HG02973 (cell line): ENCODE data around the gene GNA14.
"Not testable (repeated sequence)": the region's sequence is repeated elsewhere in the genome, so short reads cannot be mapped to it uniquely, and the experiment has no call there.

Experiments used
- ATAC-seq: cut with Tn5 transposase; IDR thresholded peaks from one replicate; pipeline ENCODE4 v1.9.1; 2021; ENCODE audit warnings: moderate library complexity; ENCODE audit not compliant: unreplicated experiment

GNA14 gene

DNA sequence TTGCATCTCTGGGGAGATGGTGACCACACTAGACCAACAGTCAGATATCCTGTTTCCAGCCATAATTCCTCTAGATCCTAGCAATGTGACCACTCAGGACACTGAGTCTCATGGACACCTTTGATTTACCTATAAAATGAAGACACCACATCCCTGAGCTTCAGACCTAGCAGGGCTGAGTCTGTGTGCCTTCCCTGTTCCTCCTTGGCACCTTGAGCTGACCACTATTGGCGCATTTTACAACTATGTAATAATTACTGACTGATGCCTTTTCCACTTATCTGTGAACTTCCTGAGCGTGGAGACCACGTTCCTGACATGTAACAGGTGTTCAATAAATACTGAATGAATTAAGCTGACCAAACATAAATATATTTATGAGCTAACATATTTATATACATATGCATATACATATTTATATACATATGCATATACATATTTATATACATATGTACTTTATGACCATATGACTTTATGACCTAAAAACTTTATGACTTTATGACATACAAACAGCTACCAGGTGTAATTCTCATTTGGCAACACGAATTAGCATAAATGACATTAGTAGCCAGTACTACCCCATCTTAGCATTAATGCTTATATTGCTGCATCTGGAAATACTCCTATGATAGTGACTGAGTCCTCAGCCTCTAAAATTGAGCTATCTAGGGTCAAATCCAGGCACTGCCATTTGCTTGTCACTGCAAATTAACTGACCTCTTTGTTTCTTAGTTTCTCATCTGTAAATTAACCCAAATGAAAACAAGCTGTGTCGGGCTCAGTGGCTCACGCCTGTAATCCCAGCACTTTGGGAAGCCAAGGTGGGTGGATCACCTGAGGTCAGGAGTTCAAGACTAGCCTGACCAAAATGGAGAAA is 150.6 kb downstream of the GNA14 start:
- no peak for ATAC-seq

DNA sequence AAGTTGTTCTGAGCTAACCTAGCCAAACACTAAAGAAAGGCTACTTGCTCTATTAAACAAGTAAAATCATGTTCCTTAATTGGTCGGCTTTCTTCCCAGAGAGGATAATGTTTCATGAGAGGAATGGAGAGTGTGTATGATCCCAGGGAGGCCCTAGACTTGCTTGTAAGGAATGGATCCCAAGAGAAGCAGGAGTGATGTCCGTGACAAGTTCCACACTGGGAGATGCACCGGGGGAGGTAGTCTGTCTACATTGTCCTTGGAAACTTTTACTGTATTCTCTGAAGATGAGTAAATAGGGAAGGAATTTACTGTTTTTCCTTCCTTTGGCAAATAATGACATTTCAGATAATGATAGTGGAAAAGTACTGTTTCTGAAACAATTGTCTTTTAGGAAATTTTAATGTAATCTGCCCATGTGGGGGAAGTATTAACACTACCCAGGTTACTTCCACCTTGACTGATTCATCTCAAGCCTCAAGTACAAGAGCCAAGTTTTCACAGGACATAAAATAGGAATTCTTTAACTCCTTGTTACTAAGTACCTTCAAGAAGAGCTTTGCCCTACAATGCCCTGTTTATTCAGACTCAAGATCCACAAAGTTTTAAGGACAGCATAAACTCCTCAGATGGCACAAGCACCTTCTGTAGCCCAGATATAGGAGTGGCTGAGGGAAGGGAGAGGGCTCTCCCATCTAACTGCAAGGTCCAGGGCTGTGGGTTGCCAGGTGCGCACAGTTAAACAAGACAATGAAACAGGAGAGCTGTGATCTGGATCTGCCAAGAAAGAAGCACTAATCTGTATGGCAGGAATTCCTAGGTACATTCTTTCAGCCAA is 152.1 kb downstream of the GNA14 start:
- no peak for ATAC-seq

- ATAC-seq, result not testable (repeated sequence)
Measured at GRCh38 chr9:77490279-77490678, 157.8 kb downstream of the GNA14 start.

DNA sequence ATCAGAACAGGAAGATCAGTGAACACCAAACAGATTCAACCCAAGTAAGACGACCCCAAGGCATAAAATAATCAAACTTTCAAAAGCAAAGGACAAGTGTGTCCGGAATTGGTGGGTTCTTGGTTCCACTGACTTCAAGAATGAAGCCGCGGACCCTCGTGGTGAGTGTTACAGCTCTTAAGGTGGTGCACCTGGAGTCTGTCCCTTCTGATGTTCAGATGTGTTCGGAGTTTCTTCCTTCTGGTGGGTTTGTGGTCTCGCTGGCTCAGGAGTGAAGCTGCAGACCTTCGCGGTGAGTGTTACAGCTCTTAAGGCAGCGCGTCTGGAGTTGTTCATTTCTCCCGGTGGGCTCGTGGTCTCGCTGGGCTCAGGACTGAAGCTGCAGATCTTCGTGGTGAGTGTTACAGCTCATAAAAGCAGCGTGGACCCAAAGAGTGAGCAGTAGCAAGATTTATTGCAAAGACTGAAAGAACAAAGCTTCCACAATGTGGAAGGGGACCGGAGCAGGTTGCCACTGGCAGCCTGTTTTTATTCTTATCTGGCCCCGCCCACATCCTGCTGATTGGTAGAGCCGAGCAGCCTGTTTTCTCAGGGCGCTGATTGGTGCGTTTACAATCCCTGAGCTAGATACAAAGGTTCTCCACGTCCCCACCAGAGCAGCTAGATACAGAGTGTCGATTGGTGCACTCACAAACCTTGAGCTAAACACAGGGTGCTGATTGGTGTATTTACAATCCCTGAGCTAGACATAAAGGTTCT is 158.5 kb downstream of the GNA14 start:
- not testable (repeated sequence) for ATAC-seq

- peak; percentile 54 for ATAC-seq
Measured at GRCh38 chr9:77488439-77489126, 159.5 kb downstream of the GNA14 start.

- ATAC-seq, result no peak
Measured at GRCh38 chr9:77486968-77487367, 161.2 kb downstream of the GNA14 start.

DNA sequence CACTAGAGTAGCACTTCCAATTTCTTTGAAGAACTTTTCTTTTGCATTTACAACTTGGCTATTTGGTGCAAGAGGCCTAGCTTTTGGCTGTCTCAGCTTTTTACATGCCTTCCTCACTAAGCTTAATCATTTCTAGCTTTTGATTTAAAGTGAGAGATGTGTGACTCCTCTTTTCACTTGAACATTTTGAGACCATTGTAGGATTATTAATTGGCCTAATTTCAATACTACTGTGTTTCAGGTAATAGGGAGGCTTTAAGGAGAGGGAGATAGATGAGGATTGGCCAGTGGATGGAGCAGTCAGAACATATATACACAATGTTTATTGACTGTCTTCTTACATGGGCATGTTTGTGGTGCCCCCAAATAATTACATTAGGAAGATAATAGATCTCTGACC is 161.7 kb downstream of the GNA14 start:
- ATAC-seq, result no peak

DNA sequence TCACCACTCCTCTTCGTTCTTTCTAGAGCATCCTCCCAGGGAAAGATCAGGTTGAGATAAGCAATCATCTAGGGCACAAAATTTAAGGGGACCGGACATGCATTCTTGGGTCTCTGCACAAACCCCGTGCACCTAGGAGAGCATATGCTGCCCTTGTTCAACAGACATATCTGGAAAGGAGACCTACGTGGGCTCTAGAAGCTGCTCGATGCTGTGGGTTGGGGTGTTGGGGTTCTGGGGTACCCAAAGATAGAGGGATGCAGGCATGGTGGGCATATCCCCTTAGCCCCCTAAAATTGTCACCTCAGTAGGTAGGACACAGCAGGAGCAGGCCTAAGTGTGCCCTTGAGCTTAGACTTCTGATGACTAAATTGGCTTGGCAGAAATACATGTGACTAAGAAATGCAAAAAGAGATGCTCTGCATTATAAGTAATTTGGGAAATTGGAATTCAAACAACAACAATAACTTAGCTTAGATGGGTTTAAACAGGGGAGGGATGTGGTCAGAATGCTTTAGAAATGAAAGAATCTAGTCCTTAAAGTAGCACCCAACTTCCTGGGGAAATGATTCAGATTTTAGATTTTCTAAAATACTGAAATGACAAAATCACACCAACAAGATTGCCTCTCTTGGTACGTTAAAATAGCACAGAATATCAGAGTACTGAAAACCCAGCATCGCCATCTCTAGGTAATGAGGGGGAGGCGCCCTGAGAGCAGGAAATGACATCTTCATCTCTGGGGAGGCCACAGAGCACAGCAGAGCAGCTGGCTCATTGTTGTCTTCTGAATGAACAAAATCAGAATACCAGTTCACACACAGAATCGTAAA is 172.3 kb downstream of the GNA14 start:
- ATAC-seq, result peak; percentile 96

DNA sequence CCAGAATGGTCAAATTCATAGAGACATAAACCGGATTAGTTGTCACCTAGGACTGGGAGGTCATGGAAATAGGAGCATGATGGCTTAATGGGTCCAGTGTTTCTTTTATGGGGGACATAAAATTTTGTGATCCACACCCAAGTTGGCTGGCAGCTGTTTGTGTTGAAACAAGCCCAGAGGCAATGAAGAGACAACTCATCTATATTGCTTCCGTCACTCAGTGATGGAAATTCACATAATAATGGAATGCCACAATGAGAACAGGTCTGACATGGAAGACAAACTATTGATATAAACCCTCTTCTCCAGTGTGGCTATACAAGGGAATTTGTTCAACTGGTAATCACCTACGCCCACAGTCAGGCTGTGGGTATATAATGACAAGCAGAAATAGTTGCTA is 173.2 kb downstream of the GNA14 start:
- no peak for ATAC-seq

DNA sequence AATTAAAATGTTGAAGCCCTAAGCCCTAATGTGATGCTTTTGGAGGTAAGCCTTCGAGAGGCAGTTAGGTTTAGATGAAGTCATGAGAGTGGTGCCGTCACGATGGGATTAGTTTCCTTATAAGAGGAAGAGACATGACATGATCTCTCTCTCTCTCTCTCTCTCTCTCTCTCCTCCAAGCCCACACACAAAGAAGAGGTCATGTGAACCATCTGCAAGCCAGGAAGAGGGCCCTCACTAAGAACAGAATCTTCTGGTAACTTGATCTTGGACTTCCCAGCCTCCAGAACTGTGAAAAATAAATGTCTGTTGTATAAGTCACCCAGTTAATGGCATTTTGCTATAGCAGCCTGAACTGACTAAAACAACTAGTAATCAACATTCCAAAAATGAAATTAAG is 175.5 kb downstream of the GNA14 start:
- no peak for ATAC-seq

- no peak for ATAC-seq
Measured at GRCh38 chr9:77471572-77471971, 176.6 kb downstream of the GNA14 start.

- ATAC-seq, result no peak
Measured at GRCh38 chr9:77469515-77470231, 178.4 kb downstream of the GNA14 start.

GRCh38 chr9:77464661-77465060 is 183.5 kb downstream of the GNA14 start:
- no peak for ATAC-seq

GRCh38 chr9:77463151-77463550 is 185.0 kb downstream of the GNA14 start:
- no peak for ATAC-seq

GRCh38 chr9:77462066-77462465 is 186.1 kb downstream of the GNA14 start:
- no peak for ATAC-seq

GRCh38 chr9:77460938-77461337 is 187.2 kb downstream of the GNA14 start:
- no peak for ATAC-seq

GRCh38 chr9:77457916-77458592 is 190.1 kb downstream of the GNA14 start:
- peak; percentile 83 for ATAC-seq

DNA sequence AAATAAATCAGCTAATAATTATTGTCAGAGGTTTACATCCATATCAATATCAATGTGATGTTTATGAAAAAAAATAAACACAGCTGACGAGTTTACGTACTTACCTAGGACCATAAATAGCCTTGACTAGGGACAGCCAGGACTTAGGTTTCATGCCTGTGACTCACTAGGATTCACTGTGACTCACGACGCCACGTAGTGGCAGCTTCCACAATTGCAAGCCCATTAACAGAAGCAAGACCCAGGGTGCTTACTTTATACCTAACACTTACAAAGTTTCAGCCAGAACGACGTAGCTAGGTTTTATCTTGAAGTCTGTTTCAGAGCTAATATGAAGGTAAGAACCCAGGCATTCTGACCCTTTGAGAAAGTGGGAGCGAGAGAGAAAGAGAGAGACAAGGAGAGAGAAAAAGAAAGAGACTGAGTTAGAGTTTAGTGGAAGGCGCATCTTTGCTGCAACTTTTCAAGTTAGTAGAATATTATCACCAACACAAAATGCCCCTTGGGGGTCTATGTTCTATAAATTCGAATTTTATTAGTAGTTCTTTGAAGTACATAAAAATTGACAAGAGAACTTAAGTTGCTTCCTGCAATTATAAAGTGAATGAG is 191.2 kb downstream of the GNA14 start:
- peak; percentile 81 for ATAC-seq
